ENCODE data around the gene VTI1A.

VTI1A gene

GRCh38 chr10:112649006-112649821 lies 202.2 kb downstream of the VTI1A start:
- DNase-seq, result no peak

- DNase-seq, result no peak
These were observed 202.8 kb downstream of the VTI1A start for GRCh38 chr10:112649822-112650152.

- DNase-seq, result no peak
These were observed 203.6 kb downstream of the VTI1A start for GRCh38 chr10:112650588-112651030.

- DNase-seq, result no peak
These were observed 206.2 kb downstream of the VTI1A start for GRCh38 chr10:112653215-112653614.

- no peak for DNase-seq
These were observed 206.8 kb downstream of the VTI1A start for GRCh38 chr10:112653851-112654250.

GRCh38 chr10:112654794-112655193 lies 207.8 kb downstream of the VTI1A start:
- no peak for DNase-seq

DNA sequence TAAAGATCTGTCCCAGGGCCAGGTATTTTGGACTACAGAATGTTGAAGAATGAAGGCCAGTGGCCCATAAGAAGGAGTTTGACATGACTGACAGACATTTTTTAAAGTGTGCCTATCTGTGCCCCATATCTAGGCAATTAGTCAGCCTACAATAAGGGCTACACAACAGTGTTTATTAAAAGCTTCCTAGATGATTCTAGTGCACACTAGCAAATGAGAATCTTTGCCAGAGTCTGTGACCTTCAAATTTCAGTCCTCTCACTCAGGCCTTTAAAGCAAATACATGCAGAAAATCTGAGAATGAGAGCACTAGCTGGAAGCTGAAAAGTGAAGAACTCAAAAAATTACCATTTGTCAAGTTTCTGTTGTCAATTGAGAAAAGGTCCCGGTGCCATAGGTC lies 208.7 kb downstream of the VTI1A start:
- DNase-seq, result no peak

- no peak for DNase-seq
These were observed 211.4 kb downstream of the VTI1A start for GRCh38 chr10:112658465-112658864.

GRCh38 chr10:112658900-112659638 lies 212.1 kb downstream of the VTI1A start:
- DNase-seq, result peak; percentile 60

DNA sequence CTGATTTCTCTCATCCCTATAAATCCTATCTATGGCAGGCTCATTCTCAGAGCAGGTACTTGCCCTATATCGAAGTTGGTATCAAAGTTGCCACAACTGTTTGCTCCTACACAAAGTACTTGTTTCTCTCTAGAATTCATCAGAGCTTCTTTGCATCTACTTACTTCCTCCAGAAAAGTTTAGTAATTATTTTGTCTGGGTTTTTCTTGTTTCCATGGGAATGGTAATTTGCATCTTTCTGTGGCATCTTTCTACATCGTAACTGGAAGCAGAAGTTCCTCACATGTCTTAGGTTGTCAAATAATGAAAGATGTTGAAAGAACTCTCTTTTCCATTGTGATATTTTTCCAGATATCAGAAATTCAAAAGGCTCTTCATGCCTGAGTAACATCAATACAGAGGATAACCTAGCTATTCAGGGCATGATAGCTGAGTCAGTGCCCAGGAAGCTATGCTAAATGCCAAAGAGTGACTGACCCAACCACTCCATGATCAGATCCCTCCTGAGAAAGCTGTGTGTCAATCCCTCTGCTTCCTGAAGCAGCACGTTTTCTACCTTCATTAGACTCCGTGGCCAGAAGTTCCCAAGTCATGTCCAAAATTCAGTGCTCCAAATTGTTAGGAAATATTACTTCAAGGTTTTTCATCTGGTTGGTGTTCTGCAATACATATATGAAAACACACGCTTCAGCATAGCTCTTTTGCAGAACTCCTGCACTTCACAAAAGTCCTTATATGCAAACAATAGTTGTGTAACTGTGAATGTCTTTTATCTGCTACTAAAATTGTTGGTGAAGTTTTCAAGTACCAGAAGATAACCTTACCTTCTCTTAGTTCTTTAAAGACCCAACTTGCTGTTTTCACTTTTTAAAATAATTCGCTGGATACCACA lies 216.5 kb downstream of the VTI1A start:
- DNase-seq, result no peak

DNA sequence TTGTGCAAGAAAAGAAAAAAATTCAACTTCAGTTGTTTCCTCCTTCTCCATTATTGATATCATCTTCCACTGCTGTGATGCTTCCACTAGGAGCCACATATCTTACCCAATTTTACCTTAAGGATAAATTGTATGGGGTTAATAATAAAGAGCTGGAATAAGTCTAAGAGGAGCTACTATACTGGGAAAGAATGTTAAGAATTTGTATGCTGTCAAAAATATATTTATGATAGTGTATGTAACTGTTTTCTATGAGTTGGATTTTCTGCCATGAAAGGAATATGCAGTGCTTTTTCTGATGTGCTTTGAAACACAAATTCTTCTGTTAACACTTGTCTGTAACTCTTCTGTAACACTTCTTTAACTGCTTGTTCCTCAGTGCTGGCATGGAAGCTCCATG lies 219.1 kb downstream of the VTI1A start:
- no peak for DNase-seq

DNA sequence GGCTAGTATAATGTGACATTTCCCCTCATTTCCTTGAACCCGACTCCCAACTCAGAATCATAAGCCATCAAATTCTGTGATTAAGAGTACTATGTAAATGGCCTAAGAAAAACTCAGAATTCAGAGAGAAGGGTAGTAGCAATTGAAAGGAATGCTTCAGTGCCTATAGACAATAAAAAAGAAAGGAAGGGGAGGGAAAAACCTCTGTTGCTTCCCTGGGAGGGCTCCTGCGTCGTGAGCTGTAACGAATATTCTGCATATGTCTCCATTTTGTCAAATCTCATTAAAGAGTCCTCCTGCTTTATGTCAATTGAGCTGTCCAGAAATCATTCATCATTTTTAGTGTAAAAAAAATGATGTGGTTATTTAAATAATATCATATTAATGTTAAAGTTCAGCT lies 223.0 kb downstream of the VTI1A start:
- DNase-seq, result no peak

- no peak for DNase-seq
These were observed 224.7 kb downstream of the VTI1A start for GRCh38 chr10:112671743-112672142.

- DNase-seq, result no peak
These were observed 225.7 kb downstream of the VTI1A start for GRCh38 chr10:112672706-112673105.

DNA sequence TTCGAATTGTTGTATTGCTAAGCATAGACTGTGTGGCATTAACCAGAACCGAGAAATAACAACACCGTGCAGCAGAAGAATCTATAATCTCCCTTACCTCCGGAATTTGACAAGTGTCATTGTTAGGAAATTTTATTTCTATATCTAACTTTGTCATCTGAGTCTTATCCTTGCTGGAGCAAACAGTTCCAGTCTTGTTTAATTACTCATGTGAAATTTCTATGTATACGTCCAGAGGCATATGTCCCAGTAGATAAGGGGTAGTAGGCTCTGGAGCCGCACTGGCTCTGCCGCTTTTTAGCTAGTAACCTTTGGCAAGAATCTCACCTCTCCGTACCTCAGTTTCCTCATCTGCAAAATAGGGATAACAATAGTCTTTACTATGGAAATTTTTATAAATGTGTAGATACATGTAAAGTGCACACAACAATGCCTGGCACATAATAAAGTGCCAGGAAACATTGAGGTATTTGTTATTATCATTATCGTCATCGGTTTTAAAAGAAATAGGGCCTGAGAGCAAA lies 228.6 kb downstream of the VTI1A start:
- DNase-seq, result no peak

- DNase-seq, result peak; percentile 82
These were observed 230.7 kb downstream of the VTI1A start for GRCh38 chr10:112677689-112678088.

DNA sequence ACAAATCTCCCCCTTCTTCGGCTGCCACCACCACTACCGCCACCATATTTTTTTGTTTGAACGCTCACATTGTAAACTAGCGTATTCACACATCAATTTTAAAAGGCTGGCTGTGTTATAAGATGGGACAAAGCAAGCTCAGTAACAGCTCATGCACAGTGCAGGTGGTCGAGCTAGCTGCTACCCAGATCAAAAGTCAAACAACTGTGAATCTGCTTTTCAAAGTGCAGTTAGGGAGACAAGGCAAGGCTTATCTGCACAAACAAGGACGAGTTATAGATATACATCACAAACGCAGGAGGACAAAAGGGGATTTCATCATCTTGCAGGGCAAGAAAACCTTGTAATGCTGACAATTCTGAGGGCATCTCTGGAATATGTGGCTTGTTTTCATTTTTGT lies 231.6 kb downstream of the VTI1A start:
- peak; percentile 77 for DNase-seq

DNA sequence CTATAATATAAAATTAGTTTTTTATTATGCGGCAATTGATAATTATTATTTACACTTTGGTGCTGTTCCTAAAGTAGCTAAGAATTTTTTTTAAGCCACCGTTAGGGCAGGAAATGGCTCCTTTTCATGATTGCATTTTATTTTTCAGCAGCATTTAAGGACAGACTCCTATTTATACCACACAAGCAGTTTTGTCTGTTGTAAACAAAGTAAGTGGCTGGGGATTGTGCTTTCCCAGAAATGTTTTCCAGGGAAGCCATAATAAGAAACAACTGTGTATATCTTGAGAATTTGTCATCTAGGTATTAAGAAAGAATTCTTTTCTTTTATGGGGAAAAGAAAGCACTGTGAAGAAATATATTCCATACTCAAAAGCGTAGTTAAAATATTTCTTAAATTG lies 232.0 kb downstream of the VTI1A start:
- no peak for DNase-seq

- DNase-seq, result no peak
These were observed 232.4 kb downstream of the VTI1A start for GRCh38 chr10:112679392-112679791.

DNA sequence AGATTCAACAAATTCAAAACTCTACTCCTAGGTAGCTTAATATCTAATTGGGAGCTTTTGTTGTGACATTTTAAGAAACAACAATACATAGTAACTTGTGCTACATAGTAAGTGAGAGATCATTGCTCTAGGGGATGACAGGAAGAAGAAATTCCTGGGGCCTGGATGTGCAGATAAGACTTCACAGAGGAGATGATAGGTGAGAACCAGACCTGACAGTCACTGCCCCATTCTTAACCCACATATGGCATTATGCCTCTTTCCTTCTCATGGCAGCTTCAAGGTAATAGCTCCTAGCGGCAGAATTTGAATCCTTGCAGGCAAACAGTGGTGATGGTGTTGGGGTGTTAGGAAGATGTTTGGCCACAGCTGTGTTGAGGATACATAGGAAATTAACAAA lies 233.6 kb downstream of the VTI1A start:
- no peak for DNase-seq

- DNase-seq, result no peak
These were observed 240.6 kb downstream of the VTI1A start for GRCh38 chr10:112687647-112688046.

- DNase-seq, result no peak
These were observed 242.5 kb downstream of the VTI1A start for GRCh38 chr10:112689327-112690072.

Measured in NCI-H146 (cell line).